Keratinocyte (primary cell): ENCODE data around the gene SERINC5. TPM values are rescaled to one million over a fixed set of nuclear protein-coding genes. Genes with fewer than 3 reads are reported as not detected.

Experiments used
- DNase-seq: peaks from one replicate; pipeline ENCODE4 v3.0.0-alpha.2; 2011; ENCODE audit warnings: low read depth, missing footprints, low spot score
- FAIRE-seq: peaks from 2 replicates; lab custom pipeline; 2011; peaks lifted over from hg19 to GRCh38; lab: Jason Lieb, UNC
- H2AFZ ChIP-seq: 2 replicates; pipeline ENCODE4 v1.6.0; 2012; ENCODE audit warnings: low read length, control low read depth, inconsistent platforms; ENCODE audit not compliant: control insufficient read depth
- H3K27ac ChIP-seq: 2 replicates; pipeline ENCODE4 v1.5.1; 2011; ENCODE audit warnings: low read length; ENCODE audit not compliant: control insufficient read depth, insufficient read depth
- H3K27me3 ChIP-seq: 3 replicates; pipeline ENCODE4 v1.6.0; 2011; ENCODE audit warnings: low read length; ENCODE audit not compliant: control insufficient read depth, insufficient read depth; ENCODE audit errors: extremely low read depth
- H3K36me3 ChIP-seq, 2 experiments: 2 replicates in 1 of 2; 3 replicates in 1 of 2; pipeline ENCODE4 v1.5.1; 2011; ENCODE audit warnings: low read length in 2 of 2, mild to moderate bottlenecking in 1 of 2; ENCODE audit not compliant: control insufficient read depth in 2 of 2, insufficient read depth in 2 of 2; ENCODE audit errors: extremely low read depth in 1 of 2
- H3K4me1 ChIP-seq: 3 replicates; pipeline ENCODE4 v1.5.1; 2011; ENCODE audit warnings: low read length; ENCODE audit not compliant: control insufficient read depth, insufficient read depth; ENCODE audit errors: extremely low read depth
- H3K4me2 ChIP-seq: 3 replicates; pipeline ENCODE4 v1.6.0; 2011; ENCODE audit warnings: low read depth, low read length; ENCODE audit not compliant: control insufficient read depth, insufficient read depth; ENCODE audit errors: extremely low read depth
- H3K4me3 ChIP-seq, 3 experiments: fragments of 200-600 bp in 1 of 3; sonication (generic) in 1 of 3; 2 replicates in 2 of 3; 3 replicates in 1 of 3; pipeline ENCODE4 v1.5.1; 2011 to 2016; ENCODE audit warnings: low read length in 3 of 3, mild to moderate bottlenecking in 3 of 3, control low read depth in 2 of 3, inconsistent platforms in 1 of 3, low read depth in 1 of 3, mixed read lengths in 1 of 3, mixed run types in 1 of 3, moderate library complexity in 1 of 3; ENCODE audit not compliant: control insufficient read depth in 2 of 3, insufficient read depth in 2 of 3; ENCODE audit errors: extremely low read depth in 1 of 3
- H3K79me2 ChIP-seq: 2 replicates; pipeline ENCODE4 v1.6.0; 2012; ENCODE audit warnings: low read length; ENCODE audit not compliant: control insufficient read depth, insufficient read depth
- H3K9ac ChIP-seq: 3 replicates; pipeline ENCODE4 v1.6.0; 2011; ENCODE audit warnings: low read length; ENCODE audit not compliant: control insufficient read depth, insufficient read depth; ENCODE audit errors: extremely low read depth
- H3K9me1 ChIP-seq: 3 replicates; pipeline ENCODE4 v1.6.0; 2011; ENCODE audit warnings: low read length; ENCODE audit not compliant: control insufficient read depth, insufficient read depth; ENCODE audit errors: extremely low read depth
- H3K9me3 ChIP-seq: 2 replicates; pipeline ENCODE4 v1.5.1; 2012; ENCODE audit warnings: low read depth, low read length; ENCODE audit not compliant: control insufficient read depth
- H4K20me1 ChIP-seq: 3 replicates; pipeline ENCODE4 v1.6.0; 2011; ENCODE audit warnings: low read length; ENCODE audit not compliant: control insufficient read depth, insufficient read depth; ENCODE audit errors: extremely low read depth
- CTCF ChIP-seq, 3 experiments: IDR thresholded peaks in 1 of 3; conservative IDR thresholded peaks in 1 of 3; optimal IDR thresholded peaks in 1 of 3; 2 replicates in 2 of 3; 3 replicates in 1 of 3; pipeline versions ENCODE3 to v1.5.1; 2011; ENCODE audit warnings: low read length in 3 of 3, mild to moderate bottlenecking in 3 of 3, moderate library complexity in 2 of 3, control low read depth in 1 of 3, inconsistent platforms in 1 of 3; ENCODE audit not compliant: insufficient read depth in 2 of 3; ENCODE audit errors: extremely low read depth in 1 of 3
- EZH2 ChIP-seq: IDR thresholded peaks from one replicate; pipeline ENCODE4 v1.6.1; 2012; ENCODE audit warnings: inconsistent platforms, mild to moderate bottlenecking, low read length, moderate library complexity
- dilution Hi-C: fragments of 300-500 bp; cut with MboI; formaldehyde crosslinking; loops from one replicate; pipeline ENCODE4 v1.7.0; 2020; ENCODE audit warnings: low sequenced_read_pairs; ENCODE audit not compliant: extremely low pct_ligation_motif_present
- polyA plus RNA-seq, 5 experiments: library from polyadenylated mRNA; depleted of rRNA in 3 of 5; stranded (reverse) in 3 of 5; stranded (forward) in 1 of 5; unstranded in 1 of 5; fragments of >200 nt; gene quantifications; 1 replicate in 1 of 5; 2 replicates in 3 of 5; 3 replicates in 1 of 5; pipeline versions ENCODE4 v1.2.1 to v1.2.3, GENCODE V29; 2011 to 2012; ENCODE audit warnings: missing spikeins in 2 of 5, low read depth in 1 of 5, low replicate concordance in 1 of 5

The SERINC5 gene
- polyA plus RNA-seq, 1 donor (not counting 4 experiments of a cell fraction or from before 2014, with no cell fraction given): 20.0 TPM

- TF ChIP-seq EZH2: no peak
- no peak for TF ChIP-seq CTCF (optimal IDR thresholded peaks at IDR 0.05 in 1 of 3, IDR thresholded peaks at IDR 0.05 in 1 of 3, conservative IDR thresholded peaks at IDR 0.05 in 1 of 3; ENCODE audit: extremely low read depth in 1 of 3, insufficient read depth in 2 of 3, low read length in 3 of 3)
- Histone ChIP-seq H3K9ac (no peak overlapping the region), H3K4me2 (no peak overlapping the region), H3K36me3 (peaks cover 6 to 7% of the 10 kb centered on the region in 2 experiments), H3K79me2 (no peaks in the 10 kb centered on the region), H3K9me1 (no peaks in the 10 kb centered on the region), H3K27ac (no peak overlapping the region), H3K4me3 (no peak overlapping the region), H3K9me3 (no peaks in the 10 kb centered on the region), H3K27me3 (no peaks in the 10 kb centered on the region), H2AFZ (no peak overlapping the region), H3K4me1 (no peaks in the 10 kb centered on the region), H4K20me1 (no peaks in the 10 kb centered on the region)
- DNase-seq (no peak), FAIRE-seq (no peak)
- dilution Hi-C loops: no loop called here
Observed at GRCh38 chr5:80165452-80165851, 90.4 kb downstream of the SERINC5 start.

DNA sequence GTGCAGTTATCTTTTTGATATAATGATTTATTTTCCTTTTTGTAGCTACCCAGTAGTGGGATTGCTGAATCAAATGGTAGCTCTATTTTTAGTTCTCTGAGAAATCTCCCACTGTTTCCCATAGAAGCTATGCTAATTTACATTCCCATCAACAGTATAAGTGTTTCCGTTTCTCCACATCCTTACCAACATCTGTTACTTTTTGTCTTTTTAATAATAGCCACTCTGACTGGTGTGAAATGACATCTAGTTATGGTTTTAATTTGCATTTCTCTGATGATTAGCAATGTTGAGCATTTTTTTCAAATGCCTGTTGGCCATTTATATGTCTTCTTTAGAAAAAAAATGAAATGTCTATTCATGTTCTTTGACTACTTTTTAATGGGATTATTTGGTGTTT lies 94.7 kb downstream of the SERINC5 start:
- DNase-seq: no peak
- Histone ChIP-seq H3K9ac (no peak overlapping the region), H3K27ac (no peak overlapping the region), H4K20me1 (no peaks in the 10 kb centered on the region), H3K79me2 (no peaks in the 10 kb centered on the region), H3K9me1 (no peaks in the 10 kb centered on the region), H3K27me3 (no peaks in the 10 kb centered on the region), H3K4me2 (no peak overlapping the region), H3K4me3 (no peak overlapping the region), H3K9me3 (no peaks in the 10 kb centered on the region), H3K4me1 (no peaks in the 10 kb centered on the region), H2AFZ (no peak overlapping the region), H3K36me3 (peaks cover 11% of the 10 kb centered on the region in 2 experiments)
- dilution Hi-C loops: no loop called here
- FAIRE-seq: no peak
- TF ChIP-seq CTCF (optimal IDR thresholded peaks at IDR 0.05 in 1 of 3, IDR thresholded peaks at IDR 0.05 in 1 of 3, conservative IDR thresholded peaks at IDR 0.05 in 1 of 3; ENCODE audit: extremely low read depth in 1 of 3, insufficient read depth in 2 of 3, low read length in 3 of 3): no peak
- no peak for TF ChIP-seq EZH2
